Peyer's patch (tissue), 4 donors: ENCODE results near the gene PKNOX2. TPM values are rescaled to one million over a fixed set of nuclear protein-coding genes. Genes with fewer than 3 reads are reported as not detected.

Experiments
- DNase-seq, 3 donors: peaks; one replicate each; pipeline ENCODE4 v3.0.0-alpha.2; 2017 to 2019
- H3K27ac ChIP-seq, 4 donors: fragments of 200-600 bp; sonication (generic); one replicate each; pipeline ENCODE4 v1.5.1; 2016 to 2019
- H3K27me3 ChIP-seq, 2 donors: fragments of 200-600 bp; sonication (generic); one replicate each; pipeline ENCODE4 v1.5.1; 2019
- H3K36me3 ChIP-seq, 3 donors: fragments of 200-600 bp; sonication (generic); one replicate each; pipeline ENCODE4 v1.5.1; 2016 to 2019
- H3K4me1 ChIP-seq, 4 donors: fragments of 200-600 bp; sonication (generic); one replicate each; pipeline ENCODE4 v1.5.1; 2016 to 2019
- H3K4me3 ChIP-seq, 4 donors: fragments of 200-600 bp; sonication (generic); 1 replicate in 3 of 4; 2 replicates in 1 of 4; pipeline ENCODE4 v1.5.1; 2016 to 2019; ENCODE audit warnings: mild to moderate bottlenecking in 1 of 4
- H3K9me3 ChIP-seq, 4 donors: fragments of 200-600 bp; sonication (generic); one replicate each; pipeline ENCODE4 v1.5.1; 2016 to 2019; ENCODE audit warnings: mild to moderate bottlenecking in 1 of 4
- POLR2A ChIP-seq, 2 donors: fragments of 450-650 bp; IDR thresholded peaks; one replicate each; pipeline ENCODE4 v1.5.1; 2017; ENCODE audit warnings: antibody characterized with exemption in 2 of 2, mild to moderate bottlenecking in 2 of 2, moderate library complexity in 2 of 2
- total RNA-seq, 4 donors: library from RNA; depleted of rRNA; stranded (reverse); fragments of >200 nt; gene quantifications; one replicate each; pipeline ENCODE4 v1.1.0, GENCODE V29; 2016
- TF ChIP-seq, protein P1 (sequence below), 6 experiments: fragments of 450-650 bp in 4 of 6; fragments of 200-600 bp in 2 of 6; sonication (generic) in 1 of 6; IDR thresholded peaks; one replicate each; pipeline ENCODE4 v1.5.1; 2017 to 2019; ENCODE audit warnings: antibody characterized with exemption in 6 of 6, mild to moderate bottlenecking in 3 of 6, moderate library complexity in 1 of 6

PKNOX2 gene
- total RNA-seq, 4 donors from 2014 or later: 1.4 to 8.3 TPM; not detected in 2

DNA sequence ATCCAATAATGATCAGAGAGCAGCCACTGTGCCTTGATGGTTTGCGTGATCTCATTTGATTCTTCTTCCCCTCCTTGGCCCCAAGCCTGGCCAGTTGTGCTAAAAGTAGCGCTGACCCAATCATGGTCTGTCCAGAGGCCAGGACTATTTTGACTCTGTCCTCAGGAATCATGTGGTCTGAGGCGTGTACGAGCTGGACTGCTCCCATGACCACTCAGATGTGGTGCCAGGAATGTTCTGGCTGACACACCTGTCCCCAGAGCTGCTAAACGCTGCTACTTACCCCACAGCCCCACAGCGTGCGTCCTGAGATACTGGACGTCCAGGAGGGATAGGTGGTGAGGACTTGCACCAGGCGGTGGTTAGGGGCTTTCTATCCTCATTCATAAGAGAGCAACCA, 261.1 kb downstream of the PKNOX2 start:
- no peak for TF ChIP-seq POLR2A (IDR thresholded peaks at IDR 0.05)
- TF ChIP-seq, protein P1, sequence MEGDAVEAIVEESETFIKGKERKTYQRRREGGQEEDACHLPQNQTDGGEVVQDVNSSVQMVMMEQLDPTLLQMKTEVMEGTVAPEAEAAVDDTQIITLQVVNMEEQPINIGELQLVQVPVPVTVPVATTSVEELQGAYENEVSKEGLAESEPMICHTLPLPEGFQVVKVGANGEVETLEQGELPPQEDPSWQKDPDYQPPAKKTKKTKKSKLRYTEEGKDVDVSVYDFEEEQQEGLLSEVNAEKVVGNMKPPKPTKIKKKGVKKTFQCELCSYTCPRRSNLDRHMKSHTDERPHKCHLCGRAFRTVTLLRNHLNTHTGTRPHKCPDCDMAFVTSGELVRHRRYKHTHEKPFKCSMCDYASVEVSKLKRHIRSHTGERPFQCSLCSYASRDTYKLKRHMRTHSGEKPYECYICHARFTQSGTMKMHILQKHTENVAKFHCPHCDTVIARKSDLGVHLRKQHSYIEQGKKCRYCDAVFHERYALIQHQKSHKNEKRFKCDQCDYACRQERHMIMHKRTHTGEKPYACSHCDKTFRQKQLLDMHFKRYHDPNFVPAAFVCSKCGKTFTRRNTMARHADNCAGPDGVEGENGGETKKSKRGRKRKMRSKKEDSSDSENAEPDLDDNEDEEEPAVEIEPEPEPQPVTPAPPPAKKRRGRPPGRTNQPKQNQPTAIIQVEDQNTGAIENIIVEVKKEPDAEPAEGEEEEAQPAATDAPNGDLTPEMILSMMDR (IDR thresholded peaks at IDR 0.05): no peak
- Histone ChIP-seq H3K36me3 (no peaks in the 10 kb centered on the region), H3K27me3 (no peaks in the 10 kb centered on the region), H3K4me1 (no peaks in the 10 kb centered on the region), H3K27ac (no peak overlapping the region), H3K4me3 (no peak overlapping the region), H3K9me3 (no peaks in the 10 kb centered on the region)
- DNase-seq: no peak

DNA sequence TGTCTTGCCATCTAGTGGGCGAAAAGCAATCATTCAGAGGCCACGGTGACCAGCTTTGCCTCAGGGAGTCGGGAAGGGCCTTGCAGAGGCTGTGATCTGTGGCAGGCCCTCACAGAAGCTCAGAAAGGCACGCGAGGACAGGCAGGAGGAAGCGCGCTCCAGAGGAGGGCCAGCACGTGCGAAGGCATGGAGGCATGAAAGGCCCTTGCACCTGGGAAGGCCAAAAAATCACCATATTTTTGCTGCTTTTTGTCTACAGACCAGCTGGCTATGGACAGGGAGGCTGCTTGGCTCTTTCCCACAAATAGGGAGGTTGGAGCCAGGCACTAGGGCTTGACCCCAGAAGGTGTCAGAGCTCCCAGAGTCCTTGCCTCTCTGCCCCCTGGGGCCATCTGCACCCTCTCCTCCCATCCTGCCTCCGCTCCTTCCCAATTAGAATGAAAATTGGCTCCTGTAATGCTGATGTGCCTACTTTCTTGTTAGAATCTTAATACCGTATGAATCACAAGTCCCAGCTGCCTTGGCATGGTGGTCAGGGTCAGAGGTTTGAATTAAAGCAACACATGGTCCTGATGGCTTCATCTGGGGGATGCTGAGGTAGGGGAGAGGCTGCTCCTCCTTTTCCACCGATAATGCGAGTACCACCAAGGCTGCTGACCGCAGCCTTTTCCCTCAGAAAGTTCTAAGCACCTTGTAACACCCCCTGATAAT, 262.4 kb downstream of the PKNOX2 start:
- TF ChIP-seq, protein P1 (IDR thresholded peaks at IDR 0.05): no peak
- no peak for TF ChIP-seq POLR2A (IDR thresholded peaks at IDR 0.05)
- Histone ChIP-seq H3K36me3 (no peaks in the 10 kb centered on the region), H3K4me1 (no peaks in the 10 kb centered on the region), H3K27me3 (no peaks in the 10 kb centered on the region), H3K27ac (no peak overlapping the region), H3K4me3 (no peak overlapping the region), H3K9me3 (no peaks in the 10 kb centered on the region)
- DNase-seq: no peak

DNA sequence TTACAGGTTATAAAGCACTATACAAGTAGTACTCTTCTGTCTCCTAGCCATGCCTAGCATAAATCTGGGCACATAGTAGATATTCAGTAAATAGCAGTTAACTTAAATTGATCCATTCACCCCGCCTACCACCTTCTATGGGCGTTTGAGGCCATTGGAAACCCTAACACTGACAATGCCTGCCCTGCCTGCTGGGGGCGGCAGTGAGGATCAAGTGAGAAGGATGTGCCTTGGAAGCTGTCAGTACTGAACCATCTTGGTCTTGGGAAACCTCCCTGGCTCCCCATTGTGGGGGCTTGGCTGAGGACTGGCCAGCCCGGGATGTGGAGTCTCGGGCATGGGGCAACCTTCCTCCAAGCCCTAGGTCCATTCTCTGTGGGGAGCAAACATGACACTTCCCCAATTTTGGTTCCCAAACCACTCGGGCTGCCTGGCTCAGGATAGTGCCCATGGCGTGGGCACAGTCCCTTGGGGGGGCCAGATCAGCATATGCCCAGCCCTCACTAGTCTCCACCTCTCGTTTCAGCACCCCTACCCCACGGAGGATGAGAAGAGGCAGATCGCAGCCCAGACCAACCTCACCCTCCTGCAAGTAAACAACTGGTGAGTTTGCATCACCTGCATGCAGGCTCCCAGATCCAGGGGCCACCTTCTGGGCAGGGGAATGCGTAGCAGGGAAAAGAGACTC, 264.1 kb downstream of the PKNOX2 start:
- Histone ChIP-seq H3K27me3 (no peaks in the 10 kb centered on the region), H3K4me1 (no peaks in the 10 kb centered on the region), H3K27ac (no peak overlapping the region), H3K9me3 (no peaks in the 10 kb centered on the region), H3K36me3 (no peaks in the 10 kb centered on the region), H3K4me3 (no peak overlapping the region)
- TF ChIP-seq POLR2A (IDR thresholded peaks at IDR 0.05): no peak
- TF ChIP-seq, protein P1 (IDR thresholded peaks at IDR 0.05): no peak
- DNase-seq: no peak

DNA sequence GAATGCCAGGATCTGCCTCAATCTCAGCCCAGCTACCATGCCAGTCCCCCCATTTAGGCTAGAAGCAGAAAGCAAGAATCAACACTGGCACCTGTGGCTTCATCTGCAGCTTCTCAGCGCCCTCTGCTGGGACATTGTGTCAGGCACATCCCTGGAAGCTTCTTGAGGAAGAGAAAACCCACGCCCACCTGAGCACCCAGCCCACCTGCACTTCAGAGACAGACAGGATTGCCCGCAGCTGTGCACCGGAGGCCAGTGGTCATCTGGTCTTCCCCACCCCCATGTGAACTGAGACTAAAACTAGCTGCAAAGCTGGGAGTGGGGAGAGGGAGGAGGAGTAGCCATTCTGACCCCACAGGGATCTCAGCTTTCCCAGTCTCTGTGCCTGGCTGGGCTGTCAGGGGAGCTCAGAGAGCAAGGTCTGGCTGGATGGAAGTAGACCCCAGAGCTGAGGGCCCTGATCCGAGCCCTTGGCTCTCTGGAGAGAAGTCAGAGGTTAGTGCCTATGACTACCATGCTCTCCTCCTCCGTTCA, 264.7 kb downstream of the PKNOX2 start:
- Histone ChIP-seq H3K4me1 (no peaks in the 10 kb centered on the region), H3K4me3 (no peak overlapping the region), H3K27ac (no peak overlapping the region), H3K27me3 (no peaks in the 10 kb centered on the region), H3K36me3 (no peaks in the 10 kb centered on the region), H3K9me3 (no peaks in the 10 kb centered on the region)
- peak in 1 of 3 donors; percentile 59 for DNase-seq
- TF ChIP-seq POLR2A (IDR thresholded peaks at IDR 0.05): no peak
- TF ChIP-seq, protein P1 (IDR thresholded peaks at IDR 0.05): peak in 3 of 6 experiments; percentile 9 to 38 (median 11)

DNA sequence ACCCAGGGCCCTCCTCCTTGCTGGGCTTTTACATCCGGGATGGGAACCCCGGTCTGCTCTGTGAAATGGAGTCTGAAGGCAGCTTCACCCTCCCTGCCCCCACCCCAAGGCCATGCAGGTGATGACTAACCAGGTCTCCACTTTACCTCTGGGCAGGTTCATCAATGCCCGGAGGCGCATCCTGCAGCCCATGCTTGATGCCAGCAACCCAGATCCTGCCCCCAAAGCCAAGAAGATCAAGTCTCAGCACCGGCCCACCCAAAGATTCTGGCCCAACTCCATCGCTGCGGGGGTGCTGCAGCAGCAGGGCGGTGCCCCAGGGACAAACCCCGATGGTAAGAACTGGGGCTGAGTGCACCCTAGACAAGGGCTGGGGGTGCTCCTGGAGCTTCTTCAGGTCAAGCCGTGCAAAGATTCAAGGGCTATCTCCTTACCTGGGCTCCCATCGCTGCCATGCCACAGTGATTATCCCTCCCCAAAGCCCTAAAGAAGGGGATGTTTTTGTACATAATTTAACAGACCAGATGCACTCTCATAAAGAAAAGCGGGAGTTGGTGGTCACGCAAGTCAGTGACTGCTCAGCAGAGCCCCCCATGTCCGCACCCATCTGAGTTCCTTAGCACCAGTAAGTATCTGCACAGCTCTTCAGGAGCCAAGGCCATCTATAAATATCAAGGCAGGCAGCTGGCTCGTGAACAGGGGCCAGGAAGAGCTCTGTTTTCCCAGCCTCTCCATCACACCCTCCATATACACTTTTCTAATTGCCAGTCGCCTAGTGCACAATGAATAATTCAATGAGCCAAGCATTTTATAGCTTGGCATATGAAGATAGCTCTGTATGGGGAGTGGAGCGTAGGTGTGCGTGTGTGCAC, 265.5 kb downstream of the PKNOX2 start:
- Histone ChIP-seq H3K4me3 (no peak overlapping the region), H3K36me3 (no peaks in the 10 kb centered on the region), H3K27me3 (no peaks in the 10 kb centered on the region), H3K9me3 (no peaks in the 10 kb centered on the region), H3K27ac (no peak overlapping the region), H3K4me1 (no peaks in the 10 kb centered on the region)
- no peak for TF ChIP-seq POLR2A (IDR thresholded peaks at IDR 0.05)
- TF ChIP-seq, protein P1 (IDR thresholded peaks at IDR 0.05): no peak
- no peak for DNase-seq
